ENCODE measurements around the gene PPP4R2. TPM values are rescaled to one million over a fixed set of nuclear protein-coding genes. Genes with fewer than 3 reads are reported as not detected.

Gene PPP4R2
- total and polyA plus RNA-seq, 2 of the 8 experiments (the other 6 are each of a cell fraction or from before 2014, with no cell fraction given) = 11.5 to 89.9 TPM

DNA sequence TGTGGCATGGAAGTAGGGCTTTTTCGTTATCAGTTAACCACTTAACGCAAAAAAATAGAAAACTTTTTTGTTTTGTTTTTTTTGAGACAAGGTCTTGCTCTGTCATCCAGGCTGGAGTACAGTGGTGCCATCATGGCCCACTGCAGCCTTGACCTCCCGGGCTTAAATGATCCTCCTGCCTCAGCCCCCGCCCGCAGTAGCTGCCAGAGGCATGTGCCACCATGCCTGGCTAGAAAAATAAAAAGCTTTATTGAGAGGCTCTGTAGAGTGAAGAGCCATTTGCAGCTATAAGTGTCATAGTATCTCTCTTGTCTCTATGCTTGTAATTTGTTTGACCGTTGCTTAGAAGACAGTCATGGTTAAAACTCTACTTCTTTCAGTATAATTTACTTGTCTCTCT lies 13.5 kb downstream of the PPP4R2 start:
- H3K4me1 ChIP-seq (replicated peaks in 1 of 4; ENCODE audit: control insufficient read depth in 3 of 4, insufficient read depth in 4 of 4, low read length in 3 of 4) = no peaks in the 10 kb centered on the region; a peak in 1 of 7 replicates
- FAIRE-seq (no peak), DNase-seq (ENCODE audit: low read depth in 1 of 2, low spot score in 2 of 2) (no peak)
- H3K79me1 ChIP-seq (ENCODE audit: low read depth, low read length) = no peaks in the 10 kb centered on the region; the same call in 1 of the 2 replicates
- TF ChIP-seq ZNF274 (IDR thresholded peaks at IDR 0.05; ENCODE audit: borderline replicate concordance, extremely low read depth, low read length) = no peak
- no peak for TF ChIP-seq KDM5A (IDR thresholded peaks at IDR 0.05; ENCODE audit: low read length)
- no peak for TF ChIP-seq RNF2 (IDR thresholded peaks at IDR 0.05; ENCODE audit: borderline replicate concordance, low read depth, low read length, missing control alignments, poor library complexity, severe bottlenecking)
- no peak for TF ChIP-seq TBP (IDR thresholded peaks at IDR 0.05; ENCODE audit: low read depth, low read length)
- no peak for TF ChIP-seq HDAC2 (IDR thresholded peaks at IDR 0.05; ENCODE audit: borderline replicate concordance in 1 of 2, low read depth in 2 of 2, low read length in 2 of 2)
- no peak for TF ChIP-seq USF2 (IDR thresholded peaks at IDR 0.05; ENCODE audit: low read length)
- no peak for TF ChIP-seq POU5F1 (IDR thresholded peaks at IDR 0.05; ENCODE audit: low read depth, low read length)
- TF ChIP-seq MAFK (IDR thresholded peaks at IDR 0.05; ENCODE audit: low read depth, low read length) = no peak
- H2BK120ac ChIP-seq (replicated peaks; ENCODE audit: low read depth, low read length) = no peak overlapping the region
- peaks cover 20 to 46% of the 10 kb centered on the region in 2 experiments for H4K20me1 ChIP-seq (replicated peaks in 1 of 2; ENCODE audit: control insufficient read depth in 1 of 2, insufficient read depth in 2 of 2, low read length in 2 of 2)
- CTCF ChIA-PET (ENCODE audit: partially characterized antibody) = interaction anchor here (1.0 to 2.9 kb wide), 6 partner anchors 9 to 46 kb away, joined by 3 to 11 read pairs (median 8); partner anchors contain the start of gene PPP4R2
- no peak overlapping the region for H2AFZ ChIP-seq (ENCODE audit: low read length)
- H3K9me3 ChIP-seq (ENCODE audit: insufficient read depth in 2 of 2, low read depth in 1 of 2, low read length in 1 of 2) = no peaks in the 10 kb centered on the region
- H3K23me2 ChIP-seq (ENCODE audit: low read depth, low read length) = no peaks in the 10 kb centered on the region
- H2BK12ac ChIP-seq (ENCODE audit: low read depth, low read length) = no peak overlapping the region
- H3K14ac ChIP-seq (ENCODE audit: insufficient read length) = no peak overlapping the region
- H3K4me3 ChIP-seq (ENCODE audit: extremely low read depth in 1 of 4, insufficient read depth in 2 of 4, low read depth in 3 of 4, low read length in 4 of 4) = no peak overlapping the region
- H3K27ac ChIP-seq (ENCODE audit: low read depth, low read length) = no peak overlapping the region
- no peak overlapping the region for H4K8ac ChIP-seq (ENCODE audit: extremely low read depth, insufficient read depth, low read length)
- H4K91ac ChIP-seq (replicated peaks; ENCODE audit: insufficient read length, low read length) = no peak overlapping the region
- H3K27me3 ChIP-seq (replicated peaks in 1 of 4; ENCODE audit: control insufficient read depth in 3 of 4, extremely low read depth in 1 of 4, insufficient read depth in 3 of 4, low read length in 3 of 4) = no peaks in the 10 kb centered on the region
- POLR2A ChIA-PET (ENCODE audit: partially characterized antibody) = interaction anchor here (0.6 to 3.7 kb wide), 5 partner anchors 9 to 52 kb away, joined by 3 to 23 read pairs (median 9); partner anchors contain the start of gene PPP4R2
- no peak overlapping the region for H2BK5ac ChIP-seq (ENCODE audit: low read depth, low read length)
- H3K9ac ChIP-seq (replicated peaks in 1 of 4; ENCODE audit: extremely low read depth in 1 of 4, low read depth in 3 of 4, low read length in 3 of 4) = no peak overlapping the region
- H3K56ac ChIP-seq (replicated peaks; ENCODE audit: insufficient read length, low read depth, low read length) = no peak overlapping the region
- no peak overlapping the region for H2BK15ac ChIP-seq (ENCODE audit: low read length)
- peaks cover 2 to 24% (median 5%) of the 10 kb centered on the region in 4 experiments; a peak in 6 of 8 replicates for H3K36me3 ChIP-seq (ENCODE audit: control insufficient read depth in 2 of 4, insufficient read depth in 4 of 4, low read length in 3 of 4)
- no peak overlapping the region for H3K4ac ChIP-seq (replicated peaks; ENCODE audit: insufficient read length, low read depth, low read length)
- no peak overlapping the region for H3K23ac ChIP-seq (ENCODE audit: insufficient read length)
- WGBS, 2 experiments (ENCODE audit: extremely low coverage in 1 of 2, insufficient coverage in 1 of 2, insufficient read length in 1 of 2, insufficient replicate concordance in 2 of 2, low coverage in 1 of 2, low lambda C conversion rate in 2 of 2, missing lambda C conversion rate in 1 of 2) = 93% methylated on average over 6 of the region's 6 CpGs; no CpG with 5 or more reads in 1 of the 2 experiments
- H2BK20ac ChIP-seq (ENCODE audit: low read length) = no peak overlapping the region
- H2AK5ac ChIP-seq (ENCODE audit: low read depth, low read length) = no peak overlapping the region
- no peak overlapping the region for H3K4me2 ChIP-seq (ENCODE audit: insufficient read depth in 1 of 2, low read depth in 2 of 2, low read length in 2 of 2)
- no peak overlapping the region for H3K18ac ChIP-seq (ENCODE audit: extremely low read depth, low read length)
- peaks cover 63 to 100% of the 10 kb centered on the region in 2 experiments for H3K79me2 ChIP-seq (ENCODE audit: control insufficient read depth in 1 of 2, insufficient read depth in 2 of 2, low read length in 2 of 2)
- no peak overlapping the region for H4K5ac ChIP-seq (ENCODE audit: insufficient read length, low read depth, low read length)

Measured in H1 (cell line).